ENCODE results near the gene RFX5.

RFX5 gene

GRCh38 chr1:151318975-151319374 is 28.1 kb downstream of the RFX5 start:
- peaks cover 76% of the 10 kb centered on the region for H3K36me3 ChIP-seq
- H3K4me1 ChIP-seq (ENCODE audit: control insufficient read depth in 1 of 2, insufficient read depth in 1 of 2, low read depth in 1 of 2, low read length in 1 of 2) = no peaks in the 10 kb centered on the region
- H3K4me3 ChIP-seq (ENCODE audit: low read depth in 1 of 2, low read length in 1 of 2) = no peak overlapping the region

GRCh38 chr1:151315565-151316235 is 31.4 kb downstream of the RFX5 start:
- no peak overlapping the region for H3K4me3 ChIP-seq (ENCODE audit: low read depth in 1 of 2, low read length in 1 of 2)
- no peaks in the 10 kb centered on the region for H3K4me1 ChIP-seq (ENCODE audit: control insufficient read depth in 1 of 2, insufficient read depth in 1 of 2, low read depth in 1 of 2, low read length in 1 of 2)
- H3K27ac ChIP-seq = no peak overlapping the region
- no peaks in the 10 kb centered on the region for H3K27me3 ChIP-seq
- H3K36me3 ChIP-seq = peaks cover 94% of the 10 kb centered on the region
- H3K9me3 ChIP-seq = no peaks in the 10 kb centered on the region
- no peak for TF ChIP-seq CTCF (IDR thresholded peaks at IDR 0.05)

More at GRCh38 chr1:151318975-151319374, 28.1 kb downstream of the RFX5 start:
- TF ChIP-seq CTCF (IDR thresholded peaks at IDR 0.05) = no peak
- Histone ChIP-seq H3K27me3 (no peaks in the 10 kb centered on the region), H3K9me3 (no peaks in the 10 kb centered on the region), H3K27ac (no peak overlapping the region)

- Histone ChIP-seq H3K4me1 (ENCODE audit: control insufficient read depth in 1 of 2, insufficient read depth in 1 of 2, low read depth in 1 of 2, low read length in 1 of 2) (no peaks in the 10 kb centered on the region), H3K27ac (no peak overlapping the region), H3K27me3 (no peaks in the 10 kb centered on the region), H3K4me3 (ENCODE audit: low read depth in 1 of 2, low read length in 1 of 2) (no peak overlapping the region), H3K9me3 (no peaks in the 10 kb centered on the region), H3K36me3 (peaks cover 96% of the 10 kb centered on the region)
- no peak for TF ChIP-seq CTCF (IDR thresholded peaks at IDR 0.05)
These were observed 32.7 kb downstream of the RFX5 start for GRCh38 chr1:151314137-151314875.

GRCh38 chr1:151313501-151313900 is 33.6 kb downstream of the RFX5 start:
- Histone ChIP-seq H3K4me1 (ENCODE audit: control insufficient read depth in 1 of 2, insufficient read depth in 1 of 2, low read depth in 1 of 2, low read length in 1 of 2) (no peaks in the 10 kb centered on the region), H3K4me3 (ENCODE audit: low read depth in 1 of 2, low read length in 1 of 2) (no peak overlapping the region), H3K36me3 (peaks cover 97% of the 10 kb centered on the region), H3K27me3 (no peaks in the 10 kb centered on the region), H3K27ac (no peak overlapping the region), H3K9me3 (no peaks in the 10 kb centered on the region)
- no peak for TF ChIP-seq CTCF (IDR thresholded peaks at IDR 0.05)

- Histone ChIP-seq H3K4me3 (ENCODE audit: low read depth in 1 of 2, low read length in 1 of 2) (no peak overlapping the region), H3K27ac (no peak overlapping the region), H3K36me3 (peaks cover 97% of the 10 kb centered on the region), H3K4me1 (ENCODE audit: control insufficient read depth in 1 of 2, insufficient read depth in 1 of 2, low read depth in 1 of 2, low read length in 1 of 2) (no peaks in the 10 kb centered on the region), H3K9me3 (no peaks in the 10 kb centered on the region), H3K27me3 (no peaks in the 10 kb centered on the region)
- no peak for TF ChIP-seq CTCF (IDR thresholded peaks at IDR 0.05)
These were observed 34.2 kb downstream of the RFX5 start for GRCh38 chr1:151312826-151313225.

Data from neutrophil (primary cell).